Left ventricle myocardium inferior (tissue), 1 donor: ENCODE data around the gene GPR153. TPM values are rescaled to one million over a fixed set of nuclear protein-coding genes. Genes with fewer than 3 reads are reported as not detected.

Experiments
- DNase-seq: peaks from one replicate; pipeline ENCODE4 v3.0.0-alpha.2; 2020
- H3K27ac ChIP-seq: fragments of 200-600 bp; replicated peaks from 2 replicates; pipeline ENCODE4 v1.8.0; 2021
- H3K27me3 ChIP-seq: fragments of 200-600 bp; 2 replicates; pipeline ENCODE4 v1.8.0; 2021; ENCODE audit warnings: low read depth
- H3K36me3 ChIP-seq: fragments of 200-600 bp; 2 replicates; pipeline ENCODE4 v1.8.0; 2021
- H3K4me1 ChIP-seq: fragments of 200-600 bp; 2 replicates; pipeline ENCODE4 v1.8.0; 2021
- H3K4me3 ChIP-seq: fragments of 200-600 bp; 2 replicates; pipeline ENCODE4 v1.8.0; 2021; ENCODE audit warnings: mild to moderate bottlenecking, moderate library complexity
- H3K9me3 ChIP-seq: fragments of 200-600 bp; replicated peaks from 2 replicates; pipeline ENCODE4 v1.8.0; 2021
- CTCF ChIP-seq: fragments of 200-600 bp; IDR thresholded peaks from 2 replicates; pipeline ENCODE4 v1.8.0; 2021; ENCODE audit warnings: antibody characterized with exemption, mild to moderate bottlenecking, borderline replicate concordance
- intact Hi-C: fragments of 100-400 bp; cut with micrococcal nuclease; formaldehyde crosslinking; loops from one replicate; pipeline ENCODE4 v1.11.0; 2022
- total RNA-seq: library from RNA; stranded (reverse); fragmentation: NEBNext Ultra II Directional; extraction: Animal tissue kit (Norgen Biotek cat#: 25700); gene quantifications from one replicate; pipeline ENCODE4 v1.2.1, GENCODE V29; 2021
- donor health status: DM: no; HTN: yes; CAD: no; lungs with severe emphysema.

GPR153 gene
- total RNA-seq, 1 donor from 2014 or later, result 4.8 TPM

- intact Hi-C loops, result no loop called here
- no peaks in the 10 kb centered on the region for H3K27me3 ChIP-seq
- DNase-seq, result no peak
- H3K9me3 ChIP-seq, result no peaks in the 10 kb centered on the region
- H3K27ac ChIP-seq, result no peak overlapping the region
- peaks cover 47% of the 10 kb centered on the region for H3K4me1 ChIP-seq
- TF ChIP-seq CTCF, result no peak
- H3K36me3 ChIP-seq, result no peaks in the 10 kb centered on the region
- no peak overlapping the region for H3K4me3 ChIP-seq
These were observed 31.2 kb upstream of the GPR153 start for GRCh38 chr1:6292102-6292501.

GRCh38 chr1:6288665-6289064, 27.8 kb upstream of the GPR153 start:
- Histone ChIP-seq H3K27me3 (no peaks in the 10 kb centered on the region), H3K4me3 (no peak overlapping the region), H3K4me1 (peaks cover 37% of the 10 kb centered on the region), H3K9me3 (no peaks in the 10 kb centered on the region), H3K36me3 (no peaks in the 10 kb centered on the region), H3K27ac (no peak overlapping the region)
- intact Hi-C loops, result no loop called here
- TF ChIP-seq CTCF, result no peak
- no peak for DNase-seq

- Histone ChIP-seq H3K4me3 (no peak overlapping the region), H3K27ac (no peak overlapping the region), H3K4me1 (peaks cover 33% of the 10 kb centered on the region), H3K9me3 (no peaks in the 10 kb centered on the region), H3K36me3 (no peaks in the 10 kb centered on the region), H3K27me3 (no peaks in the 10 kb centered on the region)
- TF ChIP-seq CTCF, result no peak
- intact Hi-C loops, result no loop called here
- DNase-seq, result no peak
These were observed 27.1 kb upstream of the GPR153 start for GRCh38 chr1:6288026-6288425.

- no peak for DNase-seq
- H3K4me3 ChIP-seq, result no peak overlapping the region
- H3K9me3 ChIP-seq, result no peaks in the 10 kb centered on the region
These were observed 26.6 kb upstream of the GPR153 start for GRCh38 chr1:6287431-6287886.

GRCh38 chr1:6287029-6287428, 26.1 kb upstream of the GPR153 start:
- H3K4me1 ChIP-seq, result peaks cover 31% of the 10 kb centered on the region
- no peaks in the 10 kb centered on the region for H3K9me3 ChIP-seq
- H3K27me3 ChIP-seq, result no peaks in the 10 kb centered on the region
- no peaks in the 10 kb centered on the region for H3K36me3 ChIP-seq
- intact Hi-C loops, result no loop called here
- no peak for DNase-seq
- no peak for TF ChIP-seq CTCF
- H3K4me3 ChIP-seq, result no peak overlapping the region
- no peak overlapping the region for H3K27ac ChIP-seq

More at GRCh38 chr1:6287431-6287886, 26.6 kb upstream of the GPR153 start:
- intact Hi-C loops, result no loop called here
- H3K36me3 ChIP-seq, result no peaks in the 10 kb centered on the region
- H3K27me3 ChIP-seq, result no peaks in the 10 kb centered on the region
- peaks cover 33% of the 10 kb centered on the region for H3K4me1 ChIP-seq
- no peak overlapping the region for H3K27ac ChIP-seq
- no peak for TF ChIP-seq CTCF

- H3K36me3 ChIP-seq, result no peaks in the 10 kb centered on the region
- H3K4me3 ChIP-seq, result no peak overlapping the region
- no peaks in the 10 kb centered on the region for H3K27me3 ChIP-seq
- no peaks in the 10 kb centered on the region for H3K9me3 ChIP-seq
- peaks cover 24% of the 10 kb centered on the region for H3K4me1 ChIP-seq
- no peak for TF ChIP-seq CTCF
- DNase-seq, result no peak
- intact Hi-C loops, result no loop called here
- H3K27ac ChIP-seq, result no peak overlapping the region
These were observed 25.4 kb upstream of the GPR153 start for GRCh38 chr1:6286266-6286665.
